Endothelial cell of umbilical vein (primary cell): ENCODE data around the gene ADAMTS17. TPM values are rescaled to one million over a fixed set of nuclear protein-coding genes. Genes with fewer than 3 reads are reported as not detected.

Source experiments
- BruUV-seq: library from RNA; stranded (reverse); fragments of 400-500 nt; replicated peaks from 2 replicates; lab custom pipeline; 2021; lab: Mats Ljungman, UMichigan
- CTCF ChIA-PET: fragments of 300-600, 350-600 bp; sonication (Branson Sonifier 250); formaldehyde crosslinking; loops from one replicate; lab custom pipeline; 2021; ENCODE audit warnings: antibody characterized with exemption, inconsistent platforms; lab: Charles Lee
- POLR2A ChIA-PET: fragments of 300-600, 350-600 bp; sonication (Branson Sonifier 250); formaldehyde crosslinking; loops from one replicate; lab custom pipeline; 2021; ENCODE audit warnings: antibody characterized with exemption, inconsistent platforms; lab: Charles Lee
- DNase-seq: peaks from one replicate; pipeline ENCODE4 v3.0.0-alpha.2; 2011; ENCODE audit warnings: low read depth, low spot score
- FAIRE-seq: peaks from 2 replicates; lab custom pipeline; 2011; peaks lifted over from hg19 to GRCh38; lab: Jason Lieb, UNC
- H2AFZ ChIP-seq: 2 replicates; pipeline ENCODE4 v1.6.0; 2012; ENCODE audit warnings: low read depth, low read length, control low read depth, inconsistent platforms
- H3K27ac ChIP-seq: 2 replicates; pipeline ENCODE4 v1.5.1; 2011; ENCODE audit warnings: low read depth, mild to moderate bottlenecking, control low read depth, low read length, moderate library complexity; ENCODE audit not compliant: insufficient read depth
- H3K27me3 ChIP-seq, 2 experiments: 2 replicates each; pipeline versions ENCODE4 v1.6.0 to v1.6.1; 2011; ENCODE audit warnings: low read length in 2 of 2, mixed read lengths in 1 of 2; ENCODE audit not compliant: control insufficient read depth in 2 of 2, insufficient read depth in 2 of 2
- H3K36me3 ChIP-seq, 2 experiments: 2 replicates in 1 of 2; 3 replicates in 1 of 2; pipeline ENCODE4 v1.5.1; 2011; ENCODE audit warnings: low read length in 2 of 2, mild to moderate bottlenecking in 1 of 2, moderate library complexity in 1 of 2; ENCODE audit not compliant: control insufficient read depth in 2 of 2, insufficient read depth in 2 of 2; ENCODE audit errors: extremely low read depth in 1 of 2
- H3K4me1 ChIP-seq: 3 replicates; pipeline ENCODE4 v1.5.1; 2011; ENCODE audit warnings: mild to moderate bottlenecking, low read length; ENCODE audit not compliant: control insufficient read depth, insufficient read depth; ENCODE audit errors: extremely low read depth
- H3K4me2 ChIP-seq: 2 replicates; pipeline ENCODE4 v1.6.1; 2011; ENCODE audit warnings: low read length, control low read depth, mixed read lengths; ENCODE audit not compliant: insufficient read depth
- H3K4me3 ChIP-seq, 3 experiments: fragments of 200-600 bp in 1 of 3; sonication (generic), shearing (Covaris generic) in 1 of 3; replicated peaks in 1 of 3; 2 replicates each; pipeline ENCODE4 v1.5.1; 2011 to 2016; ENCODE audit warnings: control low read depth in 3 of 3, low read length in 3 of 3, mild to moderate bottlenecking in 2 of 3, inconsistent platforms in 1 of 3, low read depth in 1 of 3, moderate library complexity in 1 of 3; ENCODE audit not compliant: insufficient read depth in 1 of 3
- H3K79me2 ChIP-seq: 2 replicates; pipeline ENCODE4 v1.6.0; 2012; ENCODE audit warnings: low read length, inconsistent platforms; ENCODE audit not compliant: control insufficient read depth, insufficient read depth
- H3K9ac ChIP-seq: replicated peaks from 2 replicates; pipeline ENCODE3; 2011; ENCODE audit warnings: low read length, control low read depth; ENCODE audit not compliant: insufficient read depth; ENCODE audit errors: extremely low read depth
- H3K9me1 ChIP-seq: replicated peaks from 3 replicates; pipeline ENCODE4 v1.6.0; 2011; ENCODE audit warnings: mild to moderate bottlenecking, low read length; ENCODE audit not compliant: control insufficient read depth, insufficient read depth; ENCODE audit errors: extremely low read depth
- H3K9me3 ChIP-seq: replicated peaks from 2 replicates; pipeline ENCODE4 v1.5.1; 2012; ENCODE audit warnings: low read length, inconsistent platforms; ENCODE audit not compliant: control insufficient read depth, insufficient read depth
- H4K20me1 ChIP-seq: replicated peaks from 2 replicates; pipeline ENCODE3; 2011; ENCODE audit warnings: mild to moderate bottlenecking, low read length; ENCODE audit not compliant: control insufficient read depth, insufficient read depth; ENCODE audit errors: extremely low read depth
- CTCF ChIP-seq, 2 donors: IDR thresholded peaks; 1 replicate in 1 of 2; 2 replicates in 1 of 2; pipeline ENCODE4 v1.5.1; 2011; ENCODE audit warnings: low read length in 2 of 2, mild to moderate bottlenecking in 2 of 2, moderate library complexity in 2 of 2, control low read depth in 1 of 2, inconsistent platforms in 1 of 2, low read depth in 1 of 2; ENCODE audit not compliant: insufficient read depth in 1 of 2; ENCODE audit errors: extremely low read depth in 1 of 2
- EZH2 ChIP-seq: IDR thresholded peaks from 2 replicates; pipeline ENCODE4 v1.6.1; 2012; ENCODE audit warnings: borderline replicate concordance, low read depth, mild to moderate bottlenecking, moderate library complexity, low read length, inconsistent platforms; ENCODE audit not compliant: severe bottlenecking
- FOS ChIP-seq: IDR thresholded peaks from 2 replicates; pipeline ENCODE4 v1.6.1; 2011; ENCODE audit warnings: mild to moderate bottlenecking, low read length, moderate library complexity, borderline replicate concordance; ENCODE audit not compliant: insufficient read depth
- GATA2 ChIP-seq: IDR thresholded peaks from 2 replicates; pipeline ENCODE4 v1.7.0; 2011; ENCODE audit warnings: low read depth, mild to moderate bottlenecking, moderate library complexity, mixed read lengths, low read length; ENCODE audit not compliant: insufficient read length, insufficient read depth
- JUN ChIP-seq: IDR thresholded peaks from 2 replicates; pipeline ENCODE4 v1.6.1; 2011; ENCODE audit warnings: borderline replicate concordance, low read depth; ENCODE audit not compliant: insufficient read length, insufficient read depth
- MYC ChIP-seq: IDR thresholded peaks from one replicate; pipeline ENCODE4 v1.6.1; 2011; ENCODE audit warnings: mild to moderate bottlenecking, low read depth, low read length
- POLR2A ChIP-seq: IDR thresholded peaks from 2 replicates; pipeline ENCODE4 v1.6.1; 2012; ENCODE audit warnings: low read depth, mild to moderate bottlenecking, control low read depth, low read length
- POLR2AphosphoS5 ChIP-seq: IDR thresholded peaks from 2 replicates; pipeline ENCODE4 v1.6.1; 2012; ENCODE audit warnings: low read depth, mild to moderate bottlenecking, control low read depth, low read length, moderate library complexity; ENCODE audit not compliant: insufficient read depth
- dilution Hi-C: fragments of 300-500 bp; cut with MboI; formaldehyde crosslinking; loops from one replicate; pipeline ENCODE4 v1.15.0; 2019; ENCODE audit warnings: low sequenced_read_pairs; ENCODE audit not compliant: extremely low pct_ligation_motif_present
- intact Hi-C: fragments of 100-400 bp; cut with micrococcal nuclease; formaldehyde crosslinking; loops from one replicate; pipeline ENCODE4 v1.10.0; 2022
- polyA plus RNA-seq, 4 experiments: library from polyadenylated mRNA; depleted of rRNA in 3 of 4; stranded (reverse) in 3 of 4; unstranded in 1 of 4; fragments of >200 nt; gene quantifications; 2 replicates each; pipeline versions ENCODE4 v1.2.1 to v1.2.3, GENCODE V29; 2011 to 2012; ENCODE audit warnings: missing spikeins in 1 of 4
- total RNA-seq: library from RNA; stranded (reverse); gene quantifications from 2 replicates; pipeline ENCODE4 v1.2.3, GENCODE V29; 2021
- TF ChIP-seq, protein P1 (sequence below): IDR thresholded peaks from 2 replicates; pipeline ENCODE4 v1.6.1; 2011; ENCODE audit not compliant: insufficient read depth, insufficient read length

ADAMTS17 gene
- total and polyA plus RNA-seq, 2 donors (not counting 3 experiments of a cell fraction or from before 2014, with no cell fraction given): 0.12 TPM; not detected in 1

DNA sequence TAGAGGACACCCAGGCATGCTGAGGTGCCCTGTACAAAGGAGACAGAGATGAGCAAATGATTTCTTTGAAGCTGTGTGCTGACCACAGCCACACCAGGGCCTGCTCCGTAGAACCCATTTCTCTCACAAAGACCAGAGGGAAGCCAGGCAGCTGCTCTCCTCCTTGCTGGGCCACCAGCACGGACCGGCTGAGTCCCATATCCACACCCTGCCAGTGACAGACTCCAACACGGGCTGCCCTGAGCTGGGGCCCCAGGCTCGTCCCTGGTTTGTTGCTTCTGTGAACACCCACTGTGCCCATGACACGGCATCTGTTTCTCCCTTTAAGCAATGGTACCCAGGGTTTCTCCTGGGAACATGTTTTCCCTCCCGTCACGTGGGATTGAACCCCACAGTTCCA is 284.5 kb downstream of the ADAMTS17 start:
- no peak overlapping the region for H3K27ac ChIP-seq

More for the DNA sequence above, 284.5 kb downstream of the ADAMTS17 start:
- dilution Hi-C loops: no loop called here
- H3K4me1 ChIP-seq: no peaks in the 10 kb centered on the region
- H3K9me1 ChIP-seq: no peaks in the 10 kb centered on the region
- no peak overlapping the region for H2AFZ ChIP-seq
- no peak overlapping the region for H3K4me3 ChIP-seq
- H3K27me3 ChIP-seq: no peaks in the 10 kb centered on the region
- H4K20me1 ChIP-seq: no peaks in the 10 kb centered on the region
- no TSS peak for BruUV-seq
- H3K36me3 ChIP-seq: no peaks in the 10 kb centered on the region
- no peak for DNase-seq
- POLR2A ChIA-PET: no interaction called here
- H3K4me2 ChIP-seq: no peak overlapping the region
- H3K79me2 ChIP-seq: no peaks in the 10 kb centered on the region
- intact Hi-C loops: no loop called here
- CTCF ChIA-PET: no interaction called here
- no peak for FAIRE-seq
- H3K9me3 ChIP-seq: no peaks in the 10 kb centered on the region
- no peak overlapping the region for H3K9ac ChIP-seq
- no peak for TF ChIP-seq GATA2
- TF ChIP-seq POLR2AphosphoS5: no peak
- no peak for TF ChIP-seq MYC
- TF ChIP-seq POLR2A: no peak
- TF ChIP-seq, protein P1, sequence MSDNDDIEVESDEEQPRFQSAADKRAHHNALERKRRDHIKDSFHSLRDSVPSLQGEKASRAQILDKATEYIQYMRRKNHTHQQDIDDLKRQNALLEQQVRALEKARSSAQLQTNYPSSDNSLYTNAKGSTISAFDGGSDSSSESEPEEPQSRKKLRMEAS: no peak
- no peak for TF ChIP-seq EZH2
- TF ChIP-seq CTCF (IDR thresholded peaks at IDR 0.05; ENCODE audit: extremely low read depth in 1 of 2, insufficient read depth in 1 of 2, low read depth in 1 of 2, low read length in 2 of 2): no peak
- no peak for TF ChIP-seq FOS
- TF ChIP-seq JUN: no peak
